Naive thymus-derived CD8-positive, alpha-beta T cell (primary cell): ENCODE measurements around the gene PGM2L1. TPM values are rescaled to one million over a fixed set of nuclear protein-coding genes. Genes with fewer than 3 reads are reported as not detected.

Experiments
- microRNA-seq: library from miRNA; unstranded; fragments of <30 nt; microRNA quantifications from one replicate; pipeline ENCODE4 v1.2.0, GENCODE V29; 2022; ENCODE audit warnings: borderline microRNAs expressed
- polyA plus RNA-seq, 3 donors: library from polyadenylated mRNA; unstranded; fragments of 300-500 nt; fragmentation: Illumina TruSeq; gene quantifications; one replicate each; pipeline ENCODE4 v1.2.3, GENCODE V29; 2021
- total RNA-seq, 8 experiments: library from RNA in 2 of 8; stranded (reverse) in 2 of 8; gene quantifications; one replicate each; pipeline ENCODE4 v1.2.3 and lab custom pipeline; 2021 to 2026

The PGM2L1 gene
- total and polyA plus RNA-seq, 5 experiments from 2014 or later = 2.8 to 11.5 (median 2.9) TPM

Small RNA genes lying within 50 kb of the gene (microRNA-seq; reads per million reads assigned to microRNA genes)
- gene MIR548AL = 1.7 reads per million

Other genes starting within 250 kb of the PGM2L1 start
- gene C2CD3, start 227.4 kb downstream of the PGM2L1 start, total RNA-seq = 10 to 100 TPM; 31.1 to 42.5 TPM
- 10 to 100 TPM in 1 of 3 donors, 1 to 10 TPM in 2; 4.1 to 12.1 (median 6.2) TPM for gene C2CD3, start 227.4 kb downstream of the PGM2L1 start, polyA plus RNA-seq
- 10 to 100 TPM; 14.0 to 23.7 TPM for gene PPME1, start 227.1 kb downstream of the PGM2L1 start, total RNA-seq
- 10 to 100 TPM; 10.3 to 14.2 (median 10.9) TPM for gene PPME1, start 227.1 kb downstream of the PGM2L1 start, polyA plus RNA-seq
- not detected for gene P4HA3, start 86.8 kb downstream of the PGM2L1 start, total RNA-seq
- gene P4HA3, start 86.8 kb downstream of the PGM2L1 start, polyA plus RNA-seq = not detected
- gene KCNE3, start 69.1 kb upstream of the PGM2L1 start, total RNA-seq = not detected
- gene KCNE3, start 69.1 kb upstream of the PGM2L1 start, polyA plus RNA-seq = not detected
- gene LIPT2, start 95.3 kb upstream of the PGM2L1 start, total RNA-seq = 10 to 100 TPM; 13.4 to 13.9 TPM
- 10 to 100 TPM; 17.8 to 23.5 (median 19.7) TPM for gene LIPT2, start 95.3 kb upstream of the PGM2L1 start, polyA plus RNA-seq
- 10 to 100 TPM; 14.2 to 14.9 TPM for gene POLD3, start 194.1 kb upstream of the PGM2L1 start, total RNA-seq
- gene POLD3, start 194.1 kb upstream of the PGM2L1 start, polyA plus RNA-seq = 10 to 100 TPM; 12.0 to 17.4 (median 16.9) TPM